Measurements from ENCODE around the gene SPECC1. TPM values are rescaled to one million over a fixed set of nuclear protein-coding genes. Genes with fewer than 3 reads are reported as not detected.

Gene SPECC1
- total RNA-seq, 1 experiment from 2014 or later, result 46.4 TPM

- BruUV-seq (replicated peaks), result no TSS peak
- Histone ChIP-seq H3K4me1 (ENCODE audit: insufficient read depth, low read length) (peaks cover 6% of the 10 kb centered on the region), H3K9me3 (ENCODE audit: low read length) (no peaks in the 10 kb centered on the region), H3F3A (ENCODE audit: low read length, unreplicated experiment) (no peaks in the 10 kb centered on the region), H2AFZ (ENCODE audit: low read length) (no peak overlapping the region), H3K27me3 (ENCODE audit: low read length) (no peaks in the 10 kb centered on the region), H3K36me3 (ENCODE audit: low read depth, low read length) (no peaks in the 10 kb centered on the region), H3K9me2 (replicated peaks; ENCODE audit: low read length) (no peaks in the 10 kb centered on the region), H3K27ac (ENCODE audit: low read length) (no peak overlapping the region), H3K4me2 (ENCODE audit: low read length) (no peak overlapping the region), H3K9ac (ENCODE audit: low read length) (no peak overlapping the region), H3K4me3 (ENCODE audit: low read length) (no peak overlapping the region), H3K79me2 (ENCODE audit: low read length) (peaks cover 75% of the 10 kb centered on the region), H4K20me1 (ENCODE audit: low read length) (no peaks in the 10 kb centered on the region)
- no peak for DNase-seq
- POLR2A ChIA-PET (ENCODE audit: unreplicated experiment), result no interaction called here
- TF ChIP-seq CTCF (conservative IDR thresholded peaks at IDR 0.05; ENCODE audit: low read depth, low read length) (no peak), EZH2 (IDR thresholded peaks at IDR 0.05; ENCODE audit: low read length, unreplicated experiment) (no peak), EZH2phosphoT487 (IDR thresholded peaks at IDR 0.05; ENCODE audit: borderline replicate concordance, low read length) (no peak)
- ATAC-seq, result no peak
- intact Hi-C loops (cut with micrococcal nuclease), result no loop called here
- CTCF ChIA-PET, result no interaction called here
These were observed 175.0 kb downstream of the SPECC1 start for GRCh38 chr17:20184181-20184580.

- Histone ChIP-seq H3K27ac (ENCODE audit: low read length) (no peak overlapping the region), H3F3A (ENCODE audit: low read length, unreplicated experiment) (no peaks in the 10 kb centered on the region), H2AFZ (ENCODE audit: low read length) (no peak overlapping the region), H3K9ac (ENCODE audit: low read length) (no peak overlapping the region), H3K9me2 (replicated peaks; ENCODE audit: low read length) (no peaks in the 10 kb centered on the region), H3K27me3 (ENCODE audit: low read length) (no peaks in the 10 kb centered on the region), H3K36me3 (ENCODE audit: low read depth, low read length) (no peaks in the 10 kb centered on the region), H3K4me1 (ENCODE audit: insufficient read depth, low read length) (peaks cover 15% of the 10 kb centered on the region), H4K20me1 (ENCODE audit: low read length) (peaks cover 6% of the 10 kb centered on the region; the same call in 1 of the 2 replicates), H3K79me2 (ENCODE audit: low read length) (peaks cover 74% of the 10 kb centered on the region), H3K4me2 (ENCODE audit: low read length) (no peak overlapping the region), H3K9me3 (ENCODE audit: low read length) (no peaks in the 10 kb centered on the region), H3K4me3 (ENCODE audit: low read length) (no peak overlapping the region)
- intact Hi-C loops (cut with micrococcal nuclease), result no loop called here
- ATAC-seq (no peak), DNase-seq (no peak)
- no TSS peak for BruUV-seq (replicated peaks)
- POLR2A ChIA-PET (ENCODE audit: unreplicated experiment), result no interaction called here
- CTCF ChIA-PET, result interaction anchor here (0.6 kb wide), 1 partner anchor 209 kb away, joined by 9 read pairs; no protein-coding TSS in a partner anchor
- TF ChIP-seq EZH2 (IDR thresholded peaks at IDR 0.05; ENCODE audit: low read length, unreplicated experiment) (no peak), CTCF (conservative IDR thresholded peaks at IDR 0.05; ENCODE audit: low read depth, low read length) (no peak), EZH2phosphoT487 (IDR thresholded peaks at IDR 0.05; ENCODE audit: borderline replicate concordance, low read length) (no peak)
These were observed 175.9 kb downstream of the SPECC1 start for GRCh38 chr17:20184977-20185619.

GRCh38 chr17:20187049-20187448 is 177.9 kb downstream of the SPECC1 start:
- Histone ChIP-seq H3K9me2 (replicated peaks; ENCODE audit: low read length) (no peaks in the 10 kb centered on the region), H3K36me3 (ENCODE audit: low read depth, low read length) (no peaks in the 10 kb centered on the region), H3K9ac (ENCODE audit: low read length) (no peak overlapping the region), H3K27me3 (ENCODE audit: low read length) (no peaks in the 10 kb centered on the region), H3K9me3 (ENCODE audit: low read length) (no peaks in the 10 kb centered on the region), H3K4me3 (ENCODE audit: low read length) (no peak overlapping the region), H3K79me2 (ENCODE audit: low read length) (peaks cover 72% of the 10 kb centered on the region), H4K20me1 (ENCODE audit: low read length) (peaks cover 14% of the 10 kb centered on the region; the same call in 1 of the 2 replicates), H3K27ac (ENCODE audit: low read length) (no peak overlapping the region), H2AFZ (ENCODE audit: low read length) (no peak overlapping the region), H3K4me2 (ENCODE audit: low read length) (no peak overlapping the region), H3K4me1 (ENCODE audit: insufficient read depth, low read length) (peaks cover 34% of the 10 kb centered on the region), H3F3A (ENCODE audit: low read length, unreplicated experiment) (no peaks in the 10 kb centered on the region)
- TF ChIP-seq EZH2phosphoT487 (IDR thresholded peaks at IDR 0.05; ENCODE audit: borderline replicate concordance, low read length), result no peak
- TF ChIP-seq EZH2 (IDR thresholded peaks at IDR 0.05; ENCODE audit: low read length, unreplicated experiment), result no peak
- no peak for TF ChIP-seq CTCF (conservative IDR thresholded peaks at IDR 0.05; ENCODE audit: low read depth, low read length)
- no peak for ATAC-seq
- intact Hi-C loops (cut with micrococcal nuclease), result no loop called here
- ChIA-PET CTCF (no interaction called here), POLR2A (ENCODE audit: unreplicated experiment) (no interaction called here)
- BruUV-seq (replicated peaks), result no TSS peak
- peak; percentile 22 for DNase-seq

All from PC-3 (cell line).